Measurements from ENCODE around the gene ADAM29. TPM values are rescaled to one million over a fixed set of nuclear protein-coding genes. Genes with fewer than 3 reads are reported as not detected.
"Not testable (repeated sequence)": the region's sequence is repeated elsewhere in the genome, so short reads cannot be mapped to it uniquely, and the experiment has no call there.

Gene ADAM29
- not detected in 2 replicates for total RNA-seq

DNA sequence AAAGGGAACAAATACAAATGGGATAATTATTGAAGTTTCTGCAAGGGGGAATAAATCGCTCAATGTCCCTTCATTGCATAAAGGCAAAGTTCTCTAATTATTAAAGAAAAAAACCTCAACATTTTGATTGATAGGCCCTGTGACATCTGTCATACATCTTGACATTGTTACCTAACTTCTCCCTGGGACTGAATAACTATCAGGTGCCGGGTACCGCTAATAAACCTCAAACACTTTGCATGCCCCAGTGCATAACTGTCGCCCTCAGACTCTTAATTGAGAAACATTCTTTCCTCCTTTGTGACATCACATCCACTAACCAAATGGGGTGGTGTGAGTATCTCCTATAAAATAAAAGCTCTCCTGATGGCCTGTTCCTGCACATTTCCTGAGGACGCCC is at the start of gene ADAM29:
TSS of gene ADAM29 (plus strand) at position 301 of the 400 bp plus-strand sequence. CDS start 57,168 bp downstream, outside the sequence.
- no peak for DNase-seq

DNA sequence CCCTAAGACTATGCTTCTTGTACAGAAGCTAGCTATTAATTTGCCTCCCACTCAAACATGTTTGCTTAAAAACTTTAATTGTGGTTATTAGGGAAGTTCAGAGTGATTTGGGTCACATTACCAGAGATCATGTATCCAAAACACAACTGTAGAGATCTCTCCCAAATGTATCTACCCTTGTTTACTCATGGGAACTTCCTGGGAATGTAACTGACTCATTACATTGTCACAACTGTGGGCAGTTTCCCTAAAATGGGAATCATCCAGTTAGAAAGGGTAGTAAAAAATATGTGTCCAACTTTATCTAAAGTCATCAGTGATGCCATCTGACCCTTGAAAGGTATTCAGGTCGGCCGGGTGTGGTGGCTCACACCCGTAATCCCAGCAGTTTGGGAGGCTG is 48.8 kb upstream of the ADAM29 start:
- no peak for DNase-seq

DNA sequence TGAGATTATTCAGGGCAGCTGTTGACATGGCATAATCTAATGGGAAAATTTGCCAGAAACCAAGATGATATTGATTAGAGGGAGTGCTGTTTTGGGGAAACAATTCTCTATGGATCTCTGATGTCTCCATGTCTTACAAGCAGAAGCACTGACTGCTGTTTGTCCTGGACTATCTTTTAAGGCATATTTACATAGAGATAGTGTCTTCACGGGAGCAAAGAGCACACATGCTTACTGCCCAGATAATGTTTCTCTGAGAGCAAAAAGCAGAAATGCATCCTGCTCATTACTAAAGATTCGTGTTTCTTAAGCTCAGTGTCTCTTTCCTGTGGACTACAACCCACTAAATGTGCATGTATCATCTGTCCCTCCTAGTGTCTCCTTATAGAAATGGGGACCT is 47.8 kb upstream of the ADAM29 start:
- no peak for DNase-seq

DNA sequence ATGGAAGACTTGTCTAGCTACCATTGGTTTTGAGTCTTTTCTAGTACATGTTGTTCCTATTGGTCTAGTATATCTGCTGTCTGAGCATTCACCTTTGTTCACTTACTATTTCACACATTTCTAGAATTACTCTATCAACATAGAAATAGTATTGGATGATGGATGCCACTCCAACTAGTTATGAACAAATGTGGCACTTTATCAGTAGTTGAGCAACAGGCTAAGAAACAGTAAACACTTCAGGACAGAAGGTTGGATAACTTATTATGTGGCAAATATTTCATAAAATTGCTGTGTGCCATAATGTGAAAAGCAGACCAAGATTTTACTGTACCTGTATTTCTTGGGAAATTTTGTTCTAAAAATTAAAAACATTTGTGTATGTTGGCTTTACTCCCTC is 46.8 kb upstream of the ADAM29 start:
- DNase-seq: no peak

DNA sequence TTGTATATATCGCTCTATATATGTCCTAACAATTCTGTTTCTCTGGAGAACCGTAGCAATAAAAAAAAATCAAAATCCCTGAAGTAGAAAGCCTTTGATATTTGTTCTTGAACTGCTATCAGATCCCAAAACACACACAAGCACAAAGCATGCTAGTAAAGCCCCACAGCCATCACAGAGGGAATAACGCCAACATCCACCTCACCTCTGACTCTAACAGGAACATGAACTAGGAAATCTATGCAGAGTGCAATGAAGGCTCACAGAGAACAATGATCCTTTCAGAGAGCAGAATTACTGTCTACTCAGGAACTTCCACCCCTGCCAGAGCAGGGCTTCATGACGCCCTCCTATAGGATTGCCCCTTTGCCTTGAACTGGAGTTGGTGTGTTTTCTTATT is 45.0 kb upstream of the ADAM29 start:
- not testable (repeated sequence) for DNase-seq

DNA sequence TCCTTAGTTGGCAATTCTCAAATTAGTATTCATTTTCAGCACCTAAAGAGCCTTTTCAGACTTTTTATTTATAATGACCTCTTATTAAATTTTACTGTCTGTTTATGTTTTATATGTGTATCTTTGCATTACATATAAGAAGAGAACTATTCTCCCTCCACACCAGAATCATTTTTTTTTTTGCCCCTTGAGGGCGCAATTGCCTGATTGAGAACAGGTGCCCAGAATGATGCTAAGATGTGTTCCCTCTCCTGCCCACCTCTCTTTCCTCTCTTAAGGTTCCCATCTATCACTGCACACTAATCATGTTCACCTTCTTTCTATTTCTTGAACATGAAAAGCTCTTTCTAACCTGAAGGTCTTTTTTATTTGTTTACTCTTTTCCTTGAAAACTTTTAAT is 44.2 kb upstream of the ADAM29 start:
- DNase-seq: no peak

DNA sequence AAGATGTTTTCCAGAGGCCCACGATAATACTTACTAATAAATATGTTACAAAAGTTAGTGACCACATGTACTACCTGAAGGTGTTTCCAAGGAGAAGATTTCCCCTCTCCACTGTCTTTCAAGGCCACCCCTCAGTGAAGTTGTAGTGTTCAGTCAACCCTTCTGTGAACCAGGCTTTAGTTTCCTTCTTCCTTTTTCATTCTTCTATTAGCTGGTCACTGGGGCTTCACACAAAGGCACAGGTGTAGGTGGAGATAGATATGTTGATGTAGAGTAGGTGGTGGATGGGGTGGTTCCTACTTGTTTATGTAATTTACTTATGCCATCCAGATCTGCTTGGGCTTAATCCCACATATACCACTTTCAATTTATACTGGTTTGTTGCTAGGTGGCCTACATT is 43.3 kb upstream of the ADAM29 start:
- DNase-seq: no peak

DNA sequence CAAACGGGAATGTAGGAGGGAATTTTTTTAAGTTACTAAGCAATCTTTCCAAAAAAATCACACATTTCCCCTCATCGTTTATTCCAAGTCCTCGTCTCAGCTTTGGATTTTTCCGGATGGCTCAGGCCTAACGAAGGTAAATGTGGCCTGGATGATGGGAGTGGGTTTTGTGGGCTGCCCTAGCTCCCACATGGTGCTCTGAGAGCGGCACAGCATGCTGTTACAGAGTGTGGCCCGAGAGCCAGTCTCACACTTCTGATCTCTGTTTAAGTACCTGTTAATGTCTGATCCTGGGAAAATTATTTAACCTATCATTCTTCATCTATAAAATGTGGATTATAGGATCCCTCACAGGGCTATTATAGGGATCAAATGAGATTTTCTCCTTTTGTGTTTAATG is 38.2 kb upstream of the ADAM29 start:
- DNase-seq: no peak

DNA sequence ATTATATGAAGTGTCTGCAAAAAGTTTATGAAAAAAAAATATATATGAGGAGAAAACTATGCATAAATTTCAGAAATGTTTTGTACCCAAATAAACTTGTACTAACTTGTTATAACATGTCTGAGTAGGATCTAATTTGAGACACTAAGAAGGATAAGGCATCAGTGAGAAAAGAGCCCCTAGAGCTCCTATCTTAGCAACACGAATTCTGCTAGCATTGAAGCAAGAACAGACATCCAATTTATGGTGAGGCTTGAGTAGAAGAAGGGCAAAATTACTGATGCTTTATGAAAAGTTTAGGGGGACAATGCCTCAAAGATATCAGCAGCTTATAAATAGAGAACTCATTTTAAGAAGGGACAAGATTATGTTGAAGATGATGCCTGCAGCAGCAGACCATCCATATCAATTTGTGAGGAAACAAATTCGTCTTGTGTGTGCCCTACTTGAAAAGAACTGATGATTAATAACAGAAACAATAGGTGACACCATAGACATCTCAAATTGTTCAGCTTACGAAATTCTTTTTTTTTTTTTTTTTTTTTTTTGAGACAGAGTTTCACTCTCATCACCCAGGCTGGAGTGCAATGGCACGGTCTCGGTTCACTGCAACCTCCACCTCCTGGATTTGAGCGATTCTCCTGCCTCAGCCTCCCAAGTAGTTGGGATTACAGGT is 35.7 kb upstream of the ADAM29 start:
- DNase-seq: no peak

DNA sequence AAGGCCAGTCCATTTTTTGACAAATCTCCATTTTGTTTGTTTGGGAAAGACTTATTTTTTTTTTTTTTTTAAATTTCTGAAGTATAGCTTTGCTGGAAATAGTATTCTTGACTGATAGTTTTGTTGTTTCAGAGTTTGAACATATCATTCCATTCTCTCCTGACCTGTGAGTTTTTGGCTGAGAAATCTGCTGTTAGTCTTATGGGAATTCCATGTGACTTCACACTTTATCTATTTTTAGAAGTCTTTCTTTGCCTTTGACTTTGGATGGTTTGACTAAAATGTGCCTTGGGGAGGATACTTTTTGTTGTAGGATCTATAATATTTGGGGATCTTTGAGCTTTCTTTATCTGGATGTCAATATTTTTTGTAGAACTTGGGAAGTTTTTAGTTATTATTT is 10.7 kb upstream of the ADAM29 start:
- no peak for DNase-seq

DNA sequence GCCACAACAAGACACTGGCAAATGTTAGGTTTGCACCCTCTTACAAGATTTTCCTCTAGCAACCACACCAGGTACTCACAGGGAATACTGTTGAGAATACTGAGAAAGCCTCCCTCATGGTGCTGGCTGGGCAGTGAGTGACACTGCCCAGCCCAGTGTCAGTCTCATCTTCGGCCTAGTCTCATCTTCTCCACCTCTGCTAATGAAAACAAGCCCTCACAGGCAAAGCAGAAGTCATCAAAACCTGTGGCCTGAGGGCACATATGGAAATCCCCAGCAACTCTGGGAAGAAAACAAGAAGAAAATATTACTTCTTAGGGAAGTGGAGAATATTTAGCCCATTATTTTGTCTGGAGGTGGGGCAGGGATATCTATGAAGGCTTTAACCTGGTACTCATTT is 7.9 kb upstream of the ADAM29 start:
- DNase-seq: no peak

DNA sequence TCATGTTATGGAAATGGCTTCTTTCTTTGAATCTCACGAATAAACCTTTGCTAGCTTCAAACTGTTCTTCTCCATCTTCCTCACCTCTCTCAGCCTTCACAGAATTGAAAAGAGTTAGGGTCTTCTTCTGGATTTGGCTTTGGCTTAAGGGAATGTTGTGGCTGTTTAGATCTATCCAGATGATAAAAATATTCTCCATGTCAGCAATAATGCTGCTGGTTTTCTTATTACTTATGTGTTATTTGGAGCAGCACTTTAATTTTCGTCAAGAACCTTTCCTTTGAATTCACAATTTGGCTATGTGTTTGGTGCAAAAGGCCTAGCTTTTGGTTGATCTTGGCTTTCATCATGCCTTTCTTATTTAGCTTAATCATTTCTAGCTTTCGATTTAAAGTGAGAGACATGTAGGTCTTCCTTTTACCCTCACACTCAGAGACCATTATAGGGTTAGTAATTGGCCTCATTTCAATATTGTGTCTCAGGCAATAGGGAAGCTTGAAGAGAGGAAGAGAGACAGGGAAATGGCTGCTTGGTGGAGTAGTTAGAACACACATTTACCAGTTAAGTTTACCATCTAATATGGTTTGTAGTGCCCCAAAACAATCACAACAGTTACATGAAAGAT is 5.1 kb upstream of the ADAM29 start:
- DNase-seq: no peak

DNA sequence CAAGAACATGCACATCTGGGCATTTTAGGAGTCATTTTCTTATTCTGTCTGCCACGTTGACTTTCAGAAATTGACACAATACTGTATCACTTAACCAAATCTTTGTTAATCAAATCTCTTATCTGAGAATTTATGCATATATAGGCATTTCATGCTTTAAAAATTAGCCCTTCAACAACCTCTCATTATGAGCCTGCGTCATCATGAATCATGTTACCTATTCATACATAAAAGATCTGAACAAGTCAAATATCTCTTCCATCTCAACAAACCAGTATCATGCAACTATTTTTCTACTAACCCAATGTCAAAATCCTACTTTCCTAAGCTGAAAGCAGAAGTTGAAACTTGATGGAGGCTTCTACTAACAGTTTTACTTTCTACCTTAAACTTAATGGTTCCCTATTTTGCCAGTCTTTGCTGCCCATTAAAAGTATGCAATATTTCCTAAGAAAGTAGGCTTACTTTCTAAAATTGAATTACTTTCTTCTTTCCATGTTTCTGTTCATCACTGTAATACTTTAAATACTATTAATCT is 1.8 kb downstream of the ADAM29 start:
- no peak for DNase-seq

DNA sequence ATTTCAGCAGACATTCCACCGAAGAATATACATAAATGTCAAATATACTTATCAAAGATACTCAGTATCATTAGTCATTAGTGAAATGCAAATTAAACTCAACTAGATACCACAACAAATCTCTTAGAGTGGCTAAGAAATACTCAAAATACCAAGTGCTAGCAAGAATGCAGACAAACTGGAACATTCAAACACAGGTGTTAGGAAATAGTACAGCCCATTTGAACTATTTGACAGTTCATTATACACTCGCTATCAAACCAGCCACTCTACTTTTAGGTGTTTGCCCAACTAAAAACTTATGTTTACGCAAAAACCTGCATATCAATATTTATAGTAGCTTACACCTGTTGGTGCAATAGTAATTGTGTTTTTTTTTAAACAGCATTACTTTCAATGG is 8.8 kb downstream of the ADAM29 start:
- DNase-seq: no peak

DNA sequence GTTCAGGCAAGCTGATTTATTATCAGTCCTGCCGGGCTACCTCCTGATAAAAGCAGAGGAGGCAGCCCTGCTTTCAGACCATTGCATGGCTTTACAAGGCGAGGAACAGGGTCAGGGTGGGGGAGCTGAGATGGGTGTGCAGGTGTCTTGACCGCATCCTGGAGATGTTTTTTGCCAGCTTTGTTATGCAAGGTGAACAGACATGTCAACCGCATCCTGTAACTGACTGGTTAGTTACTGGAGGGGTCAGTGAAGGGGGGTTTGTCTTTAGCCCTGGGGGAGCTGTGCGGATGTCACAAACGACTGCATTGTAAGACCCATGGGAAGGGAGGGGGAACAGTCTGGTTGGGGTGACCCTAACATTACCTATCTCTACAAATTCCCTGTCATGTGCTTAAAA is 10.0 kb downstream of the ADAM29 start:
- no peak for DNase-seq

DNA sequence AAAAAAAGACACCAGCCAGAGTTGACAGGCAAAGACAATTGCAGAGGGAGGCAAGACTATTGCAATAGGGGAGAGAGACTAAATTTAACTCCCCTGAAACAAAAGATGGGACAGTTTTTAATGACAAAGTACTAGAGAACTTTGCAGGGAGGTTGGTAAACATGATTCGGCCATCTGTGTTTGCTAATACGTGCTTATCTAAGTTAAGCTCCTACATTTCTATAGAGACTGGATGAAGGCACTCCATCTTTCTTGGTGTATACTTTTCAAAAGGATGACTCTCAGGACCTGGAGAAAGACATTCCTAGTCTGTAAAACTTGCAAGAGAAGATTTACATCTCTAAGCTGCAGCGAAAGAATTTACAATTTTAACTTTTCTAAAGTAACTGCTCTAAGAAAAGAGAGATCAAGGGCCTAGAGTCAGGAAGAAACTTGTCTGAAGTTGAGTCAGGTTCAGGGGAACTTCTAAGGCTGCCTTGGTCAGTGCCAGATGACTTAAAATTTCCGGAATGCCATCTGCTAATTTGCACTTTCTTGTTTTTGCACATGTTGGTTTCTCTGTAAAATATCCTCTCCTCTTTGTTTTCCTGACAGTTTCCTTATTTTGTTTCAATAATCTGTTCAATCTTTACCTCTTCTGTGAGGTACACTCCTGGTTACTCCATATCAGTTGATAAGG is 10.6 kb downstream of the ADAM29 start:
- DNase-seq: no peak

DNA sequence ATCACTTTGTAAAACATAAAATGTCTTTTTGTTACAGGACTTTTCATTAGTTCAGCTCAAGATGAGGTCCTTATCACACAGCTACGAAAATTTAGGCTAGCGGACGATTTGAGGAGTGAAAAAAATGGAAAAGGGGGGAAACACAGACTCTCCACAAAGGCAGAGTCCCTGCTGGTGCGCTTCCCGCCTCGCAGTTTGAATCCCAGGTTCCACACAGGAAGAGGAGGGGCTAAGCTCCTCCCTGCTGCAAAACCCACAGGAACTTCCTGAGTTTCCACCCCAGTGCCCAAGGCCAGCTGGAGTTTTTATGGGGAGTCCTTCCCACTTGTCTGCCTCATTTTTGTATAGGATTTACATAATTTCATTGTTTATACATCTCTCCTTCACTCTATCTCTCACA is 11.2 kb downstream of the ADAM29 start:
- DNase-seq: no peak

DNA sequence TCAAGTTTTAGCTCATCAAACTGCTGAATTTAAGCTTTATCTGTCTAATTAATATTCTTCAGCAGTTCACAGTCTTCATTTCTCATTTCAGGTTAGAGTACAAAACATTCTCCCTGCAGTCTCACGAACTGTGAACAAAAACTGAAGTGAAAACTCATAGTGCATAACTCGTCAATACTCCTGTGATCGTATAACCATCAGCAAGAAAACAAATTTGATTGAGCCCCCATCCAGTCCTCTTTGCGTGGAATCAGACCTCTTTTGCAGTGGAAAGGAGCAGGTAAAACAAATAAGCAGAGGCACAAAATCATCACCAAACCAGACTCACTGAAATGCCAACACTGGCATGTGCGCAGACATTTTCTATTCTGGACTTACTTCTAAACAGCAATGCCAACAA is 12.7 kb downstream of the ADAM29 start:
- no peak for DNase-seq

DNA sequence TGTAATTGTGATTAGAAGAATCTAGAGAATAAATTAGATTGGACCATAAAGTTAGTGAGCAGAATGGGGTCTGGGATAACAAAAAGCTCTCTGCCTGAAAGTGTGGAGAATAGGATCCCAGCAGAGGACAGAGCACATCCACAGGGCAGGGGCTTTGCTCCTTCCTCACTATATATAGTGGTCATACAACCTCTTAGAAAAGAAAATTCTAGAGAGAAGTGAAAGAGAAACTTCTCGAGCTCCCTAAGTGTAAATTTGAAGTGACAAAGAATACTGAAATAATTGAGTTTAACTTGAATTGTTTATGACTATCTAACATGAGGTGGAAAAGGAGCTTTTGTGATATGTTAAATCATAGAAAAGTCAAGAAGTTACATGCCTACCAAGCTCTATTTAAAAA is 14.9 kb downstream of the ADAM29 start:
- no peak for DNase-seq

DNA sequence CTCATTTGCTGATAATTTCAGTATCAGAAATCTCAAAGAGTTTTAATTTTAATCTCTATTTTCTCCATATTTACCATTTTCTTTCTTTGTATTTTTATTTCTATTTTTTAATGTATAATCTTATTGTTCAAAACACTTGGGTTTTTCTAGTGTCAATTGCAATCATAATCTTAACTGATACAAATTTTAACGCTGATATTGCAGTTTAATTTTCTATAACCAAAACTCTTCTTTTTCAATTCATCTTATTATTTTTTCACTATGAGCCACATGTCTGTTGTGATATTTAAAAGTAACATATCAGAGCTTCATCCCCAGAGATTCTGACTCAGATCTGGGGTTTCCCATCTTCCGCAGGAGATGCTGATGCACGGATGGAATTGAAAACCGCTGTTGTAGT is 16.2 kb downstream of the ADAM29 start:
- no peak for DNase-seq

DNA sequence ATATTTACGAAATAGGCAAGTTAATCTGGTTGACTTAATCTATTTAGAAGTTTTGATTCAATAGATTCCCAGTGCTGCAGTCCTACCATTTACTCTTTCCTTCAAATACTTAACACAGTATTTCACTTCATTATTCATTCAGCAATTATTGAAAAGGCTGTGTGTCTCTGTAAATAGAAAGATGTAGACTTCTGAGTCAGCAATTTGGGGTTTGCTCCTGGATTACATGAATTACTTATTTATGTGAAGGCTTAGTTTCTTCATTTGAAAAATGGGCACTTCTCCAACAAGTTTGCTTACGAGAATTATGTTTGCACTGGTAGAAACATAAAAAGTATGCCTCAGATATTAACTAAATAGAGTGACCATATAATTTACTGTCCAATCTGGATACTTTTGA is 17.4 kb downstream of the ADAM29 start:
- DNase-seq: no peak

DNA sequence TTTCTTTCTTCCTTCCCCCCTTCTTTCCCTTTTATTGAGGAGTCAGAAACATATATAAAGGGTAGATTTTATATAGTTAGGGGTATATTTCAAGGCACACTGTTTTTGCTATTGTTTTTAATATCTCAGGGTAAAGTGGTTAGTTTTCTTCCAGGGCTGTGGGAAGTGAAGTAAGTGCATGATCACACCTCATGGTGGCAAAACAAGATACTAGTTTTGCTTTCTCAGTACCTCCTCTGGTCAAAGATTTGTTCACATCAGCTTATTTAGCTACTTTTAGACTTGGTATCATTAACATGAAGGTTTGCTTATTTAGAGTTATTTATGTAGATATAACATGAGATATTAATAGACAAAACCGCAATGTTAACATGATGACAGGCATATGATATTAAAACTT is 21.8 kb downstream of the ADAM29 start:
- DNase-seq: no peak

DNA sequence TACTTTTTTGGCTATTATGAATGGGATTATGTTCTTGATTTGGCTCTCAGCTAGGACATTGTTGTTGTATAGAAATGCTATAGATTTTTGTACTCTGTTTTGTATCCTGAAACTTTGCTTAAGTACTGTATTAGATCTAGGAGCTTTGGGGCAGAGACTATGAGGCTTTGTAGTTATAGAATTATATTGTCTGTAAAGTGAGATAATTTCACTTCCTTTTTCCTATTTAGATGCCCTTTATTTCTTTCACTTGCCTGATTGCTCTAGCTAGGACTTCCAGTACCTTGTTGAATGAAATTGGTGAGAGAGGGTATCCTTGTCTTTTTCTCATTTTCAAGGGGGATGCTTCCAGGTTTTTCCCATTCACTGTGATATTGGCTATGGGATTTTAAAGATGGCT is 28.1 kb downstream of the ADAM29 start:
- no peak for DNase-seq

DNA sequence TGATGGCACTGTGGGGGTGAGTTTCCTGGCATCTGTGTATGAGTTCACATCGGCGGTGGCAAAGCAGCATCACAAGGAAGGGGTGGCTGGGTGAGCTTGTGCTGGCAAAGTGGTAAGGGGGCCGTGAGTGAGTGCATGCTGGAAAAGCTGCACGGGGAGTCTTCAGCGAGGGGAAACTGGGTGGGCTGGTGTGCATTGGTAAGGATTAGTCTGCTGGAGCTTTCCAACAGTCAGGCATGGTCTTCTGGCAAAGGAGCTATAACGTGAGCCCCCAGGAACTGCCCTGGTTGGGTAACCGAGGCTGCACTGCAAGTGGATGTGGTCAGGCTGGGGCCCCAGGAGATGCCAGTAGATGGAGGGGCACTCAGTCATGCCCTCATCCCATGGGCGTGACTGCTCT is 30.7 kb downstream of the ADAM29 start:
- DNase-seq: no peak

Data from dermis blood vessel endothelial cell (primary cell).